ENCODE results near the gene ARNT2.
"Not testable (repeated sequence)": the region's sequence is repeated elsewhere in the genome, so short reads cannot be mapped to it uniquely, and the experiment has no call there.

ARNT2 gene

GRCh38 chr15:80492409-80492808, 88.2 kb downstream of the ARNT2 start:
- DNase-seq (ENCODE audit: low read depth): no peak

GRCh38 chr15:80492874-80493273, 88.7 kb downstream of the ARNT2 start:
- no peak for DNase-seq (ENCODE audit: low read depth)

DNA sequence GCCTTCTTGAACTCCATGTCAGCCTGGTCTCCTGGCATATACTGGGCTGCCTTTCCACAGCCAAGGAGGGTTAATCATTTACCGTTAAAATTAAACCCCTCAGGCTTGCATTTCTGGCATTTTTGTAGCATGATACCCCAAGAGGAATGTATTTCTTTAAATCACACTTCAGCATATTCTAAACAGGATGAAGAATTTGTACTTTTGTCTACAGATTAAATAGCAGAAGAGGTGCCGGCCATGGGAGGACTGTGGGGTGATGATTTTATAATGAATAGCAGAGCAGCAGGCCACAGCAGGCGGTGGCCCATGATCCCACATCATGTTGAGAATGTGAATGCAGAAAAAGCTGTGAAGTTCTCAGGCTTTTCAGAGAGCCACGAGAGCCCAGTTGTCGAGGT, 90.2 kb downstream of the ARNT2 start:
- no peak for DNase-seq (ENCODE audit: low read depth)

DNA sequence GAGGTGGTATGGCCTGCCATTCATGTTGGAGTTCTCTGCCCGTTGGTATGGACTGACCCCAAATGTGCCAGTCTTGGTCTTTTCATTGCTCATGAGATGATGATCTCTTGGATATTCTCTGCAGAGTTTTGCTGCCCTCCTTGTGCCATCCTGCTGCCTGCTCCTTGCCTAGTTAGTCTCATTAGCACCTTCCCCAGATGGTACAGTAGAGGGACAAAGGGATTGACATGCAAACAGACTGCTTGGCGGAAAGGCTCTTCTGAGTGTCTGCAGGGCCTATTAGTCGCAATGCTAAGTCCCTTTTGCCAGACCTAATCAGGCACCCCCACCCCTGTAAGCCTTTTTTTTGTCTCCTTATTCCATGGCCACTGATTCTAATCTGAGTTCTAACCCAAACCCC, 90.6 kb downstream of the ARNT2 start:
- no peak for DNase-seq (ENCODE audit: low read depth)

DNA sequence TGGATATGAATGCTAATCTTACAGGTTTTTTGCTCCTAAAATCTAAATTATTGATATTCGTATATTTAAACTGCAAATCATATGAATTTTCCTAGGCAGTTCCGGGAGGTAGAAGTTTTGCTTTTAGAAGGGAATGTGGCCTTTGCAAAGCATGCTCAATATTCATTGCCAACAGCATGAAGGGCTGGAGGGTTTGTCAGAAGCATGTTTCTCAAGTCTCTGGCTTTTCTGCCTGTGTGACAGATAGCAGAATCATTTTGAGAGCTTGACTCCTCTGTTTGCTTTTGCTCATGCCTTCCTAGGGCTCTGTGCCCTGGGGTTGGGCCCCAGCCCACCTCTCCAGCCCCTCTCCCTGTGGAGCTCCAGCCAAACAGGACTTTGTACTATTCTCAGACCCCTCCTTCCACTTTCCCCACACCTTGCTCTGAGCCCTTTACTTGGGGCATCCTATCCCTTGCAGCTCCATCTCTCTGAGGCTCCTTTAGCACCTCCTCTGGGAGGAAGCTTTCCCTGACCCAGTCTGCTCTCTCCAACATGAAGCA, 91.3 kb downstream of the ARNT2 start:
- no peak for DNase-seq (ENCODE audit: low read depth)

GRCh38 chr15:80496096-80496495, 91.9 kb downstream of the ARNT2 start:
- no peak for DNase-seq (ENCODE audit: low read depth)

DNA sequence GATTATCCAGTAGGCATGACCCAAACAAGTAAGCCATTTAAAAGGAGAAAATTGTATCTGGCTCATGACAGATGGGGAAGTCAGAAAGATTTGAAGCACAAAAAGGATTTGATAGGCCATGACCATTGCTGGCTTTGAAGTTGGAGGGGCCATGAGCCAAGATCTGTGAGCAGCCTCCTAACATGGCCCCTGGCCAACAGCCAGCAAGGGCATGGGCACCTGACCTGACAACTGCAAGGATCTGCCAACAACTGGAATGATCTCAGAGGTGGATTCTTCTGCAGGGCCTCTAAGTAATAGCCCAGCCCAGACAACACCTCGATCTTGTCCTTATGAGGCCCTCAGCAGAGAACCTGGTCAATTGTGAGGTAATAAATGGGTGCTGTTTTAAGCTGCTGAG, 93.0 kb downstream of the ARNT2 start:
- no peak for DNase-seq (ENCODE audit: low read depth)

DNA sequence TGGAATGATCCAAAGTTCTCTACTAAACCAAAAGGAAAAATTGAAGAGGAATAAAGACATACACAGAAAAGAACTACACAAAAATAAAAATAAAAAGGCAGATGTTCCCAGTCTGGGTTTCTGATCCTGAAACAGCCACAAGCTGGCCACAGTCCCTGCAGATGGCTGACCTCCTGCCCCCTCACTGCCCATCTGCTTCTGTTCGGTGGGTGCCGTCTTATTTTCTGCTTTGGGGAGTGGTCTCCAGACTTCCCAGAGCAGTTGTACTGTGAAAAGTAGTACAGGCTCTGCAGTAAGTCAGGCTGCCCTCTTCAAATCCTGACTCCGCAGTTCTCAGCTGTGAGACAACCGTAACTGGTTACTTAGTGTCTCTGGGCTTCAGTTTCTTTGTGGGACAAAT, 94.5 kb downstream of the ARNT2 start:
- DNase-seq (ENCODE audit: low read depth): no peak

GRCh38 chr15:80500021-80500420, 95.8 kb downstream of the ARNT2 start:
- no peak for DNase-seq (ENCODE audit: low read depth)

DNA sequence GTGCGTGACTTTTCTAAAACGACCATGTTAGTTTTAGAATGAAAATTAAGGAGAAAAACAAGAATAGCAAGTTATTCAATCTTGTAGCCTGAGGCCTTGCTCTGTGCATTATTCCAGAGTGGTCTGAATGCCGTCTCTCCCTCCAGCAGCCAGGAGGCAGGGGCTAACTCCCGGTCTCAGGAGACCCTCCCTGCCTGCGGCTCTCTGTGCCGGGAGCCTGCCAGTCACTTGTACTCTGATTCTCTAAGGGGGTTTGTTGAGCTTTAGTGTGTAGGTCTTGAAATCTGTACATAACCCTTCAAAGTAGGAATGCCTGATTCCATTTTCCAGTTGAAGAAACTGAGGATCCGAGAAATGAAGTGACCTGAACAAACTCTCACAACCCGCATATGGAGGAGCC, 97.3 kb downstream of the ARNT2 start:
- DNase-seq (ENCODE audit: low read depth): no peak

DNA sequence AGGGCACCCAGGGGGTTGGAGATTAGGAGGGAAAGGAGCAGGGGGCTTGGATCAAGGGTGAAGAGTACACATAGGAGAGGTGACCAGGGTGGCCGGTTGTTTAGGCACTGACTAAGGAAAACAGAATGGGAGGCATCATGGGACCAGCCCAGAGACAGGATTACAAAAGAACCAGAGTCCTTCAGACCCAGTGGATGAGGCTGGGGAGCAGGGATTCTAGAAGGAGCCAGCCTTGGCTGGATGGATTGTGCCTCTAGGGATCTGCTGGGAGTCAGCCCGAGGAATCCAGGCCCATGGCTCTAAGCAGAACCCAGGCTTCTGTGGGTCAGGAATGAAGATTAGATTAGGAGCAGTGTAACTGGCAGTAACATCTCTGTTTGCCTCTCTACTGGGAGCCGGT, 98.6 kb downstream of the ARNT2 start:
- DNase-seq (ENCODE audit: low read depth): no peak

DNA sequence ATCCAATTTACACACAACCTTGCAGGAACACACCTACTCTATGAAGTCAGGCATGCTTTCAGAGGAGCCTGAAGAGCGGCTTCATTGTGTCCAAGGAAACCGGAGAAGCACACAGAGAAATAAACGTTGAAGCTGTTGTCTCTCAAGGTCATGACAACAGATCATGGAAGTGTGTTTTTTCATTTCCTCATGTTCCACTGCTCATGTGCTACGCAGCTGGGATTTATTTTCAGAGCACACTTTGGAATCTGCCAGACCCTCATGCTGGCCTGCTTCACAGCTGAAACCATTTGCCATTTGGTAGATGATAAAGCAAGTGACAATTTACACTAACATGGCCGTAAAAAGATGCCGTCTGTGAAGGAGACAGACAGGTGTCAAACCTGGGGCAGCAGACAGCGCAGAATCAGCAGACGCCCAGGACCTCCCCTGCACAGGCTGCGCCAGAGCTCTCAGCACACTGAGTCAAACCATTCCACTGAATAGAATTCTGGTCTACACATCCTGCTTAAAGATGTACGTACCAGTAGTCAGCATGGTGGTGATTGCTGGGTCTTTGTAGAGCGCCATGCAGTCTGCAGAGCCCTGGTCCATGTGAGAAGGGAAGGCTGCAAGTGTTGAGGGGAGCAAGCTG, 99.3 kb downstream of the ARNT2 start:
- DNase-seq (ENCODE audit: low read depth): no peak

- DNase-seq (ENCODE audit: low read depth): no peak
Observed at GRCh38 chr15:80504931-80505330, 100.7 kb downstream of the ARNT2 start.

DNA sequence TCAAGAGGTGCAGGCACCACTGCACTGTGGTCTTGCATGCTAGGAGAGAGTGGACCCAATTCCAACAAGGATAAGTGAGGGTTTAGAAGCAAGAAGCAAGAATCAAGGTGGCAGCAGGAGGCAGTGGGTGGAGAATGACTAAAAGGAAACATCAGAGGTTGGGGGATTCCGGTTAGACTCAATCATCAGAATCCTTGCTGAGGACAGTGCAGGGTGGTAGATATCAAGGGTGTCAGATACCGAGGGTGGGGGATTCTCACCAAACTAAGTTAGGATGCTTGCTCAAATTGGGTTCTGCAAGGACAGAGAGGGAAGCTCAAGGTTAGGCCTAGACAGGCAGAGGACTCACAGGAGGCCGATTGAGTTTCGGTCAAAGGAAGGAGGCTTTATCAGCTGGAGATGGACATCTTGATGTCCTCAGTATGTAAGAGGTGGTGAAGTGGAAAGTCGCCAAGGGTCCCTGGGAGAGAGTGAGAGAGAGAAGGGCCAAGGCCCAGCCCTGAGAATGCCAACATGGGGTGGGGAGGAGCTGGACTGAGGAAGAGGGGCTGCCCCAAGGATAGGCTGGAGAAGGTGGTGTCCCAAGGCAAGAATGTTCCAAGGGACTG, 102.2 kb downstream of the ARNT2 start:
- no peak for DNase-seq (ENCODE audit: low read depth)

DNA sequence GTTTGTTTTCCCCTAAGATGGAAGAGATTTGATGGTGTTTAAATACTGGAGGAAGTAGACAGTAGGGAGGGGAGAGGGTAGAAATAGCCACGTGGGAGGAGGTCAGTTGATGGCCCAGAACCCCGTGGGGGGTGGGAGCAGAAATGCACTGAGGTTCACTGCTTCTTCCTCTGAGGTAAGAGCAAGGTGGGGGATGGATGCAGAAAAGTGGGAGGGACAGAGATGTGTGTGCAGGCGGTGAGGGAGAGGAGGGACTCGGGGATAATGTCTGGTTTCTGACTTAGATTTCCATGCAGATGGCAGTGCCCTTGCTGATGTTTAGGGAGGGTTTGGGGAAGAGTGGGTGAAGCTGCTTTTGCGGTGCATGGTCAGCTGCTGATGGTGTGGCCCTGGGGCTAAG, 102.9 kb downstream of the ARNT2 start:
- no peak for DNase-seq (ENCODE audit: low read depth)

- no peak for DNase-seq (ENCODE audit: low read depth)
Observed at GRCh38 chr15:80507638-80508316, 103.6 kb downstream of the ARNT2 start.

- DNase-seq (ENCODE audit: low read depth): no peak
Observed at GRCh38 chr15:80508783-80509182, 104.6 kb downstream of the ARNT2 start.

- DNase-seq (ENCODE audit: low read depth): no peak
Observed at GRCh38 chr15:80509800-80510199, 105.6 kb downstream of the ARNT2 start.

DNA sequence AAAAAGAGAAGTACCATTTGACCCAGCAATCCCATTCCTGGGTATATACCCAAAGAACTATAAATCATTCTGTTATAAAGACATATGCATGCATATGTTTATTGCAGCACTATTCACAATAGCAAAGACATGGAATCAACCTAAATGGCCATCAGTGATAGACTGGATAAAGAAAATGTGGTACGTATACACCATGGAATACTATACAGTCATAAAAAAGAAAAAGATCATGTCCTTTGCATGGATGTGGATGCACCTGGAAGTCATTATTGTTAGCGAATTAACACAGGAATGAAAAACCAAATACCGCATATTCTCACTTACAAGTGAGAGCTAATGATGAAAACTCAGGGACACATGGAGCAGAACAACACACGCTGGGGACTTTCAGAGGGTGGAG, 106.8 kb downstream of the ARNT2 start:
- DNase-seq (ENCODE audit: low read depth): not testable (repeated sequence)

DNA sequence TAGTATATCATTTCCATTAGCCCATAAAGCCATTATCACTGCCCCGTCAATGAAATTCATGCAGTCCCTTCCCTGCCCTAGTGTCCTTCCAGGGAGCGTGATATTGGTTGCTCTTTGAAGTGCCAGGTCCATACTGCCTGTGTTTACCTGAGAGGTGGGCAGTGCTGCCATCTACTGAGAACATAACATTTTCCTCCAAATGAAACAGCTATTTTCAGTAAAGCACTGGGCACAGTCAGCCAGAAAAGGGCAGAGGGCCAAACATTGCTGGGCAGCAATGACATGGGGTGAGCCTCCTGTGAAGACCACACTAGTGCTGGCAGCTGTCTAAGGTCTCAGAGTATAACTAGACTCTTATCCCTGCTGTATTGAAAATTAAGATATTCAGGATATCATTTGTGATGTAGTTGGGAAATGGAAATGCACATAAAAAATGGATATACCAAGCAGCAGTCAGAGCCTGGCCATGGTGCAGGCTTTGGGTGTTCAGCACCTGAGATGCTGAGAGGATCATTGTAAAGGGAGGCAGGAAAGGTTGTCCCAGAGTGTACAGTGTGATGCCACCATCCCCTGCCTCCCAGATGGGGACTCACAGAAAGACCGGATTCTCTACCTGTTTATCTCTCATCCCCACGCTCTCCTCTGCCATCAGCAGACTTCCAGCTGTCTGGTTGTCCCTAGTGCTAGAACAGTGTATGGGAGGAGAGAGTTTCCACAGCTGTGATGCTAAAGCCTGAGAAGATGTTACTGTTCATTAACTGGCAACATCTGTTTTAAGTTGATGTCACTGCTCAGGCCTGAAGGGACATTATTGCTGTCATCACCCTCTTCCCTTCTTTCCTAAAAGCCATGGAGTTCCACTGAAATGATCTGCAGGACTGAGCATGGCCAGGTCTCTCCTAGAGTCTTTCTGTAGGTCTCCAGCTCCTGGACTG, 108.8 kb downstream of the ARNT2 start:
- DNase-seq (ENCODE audit: low read depth): no peak

DNA sequence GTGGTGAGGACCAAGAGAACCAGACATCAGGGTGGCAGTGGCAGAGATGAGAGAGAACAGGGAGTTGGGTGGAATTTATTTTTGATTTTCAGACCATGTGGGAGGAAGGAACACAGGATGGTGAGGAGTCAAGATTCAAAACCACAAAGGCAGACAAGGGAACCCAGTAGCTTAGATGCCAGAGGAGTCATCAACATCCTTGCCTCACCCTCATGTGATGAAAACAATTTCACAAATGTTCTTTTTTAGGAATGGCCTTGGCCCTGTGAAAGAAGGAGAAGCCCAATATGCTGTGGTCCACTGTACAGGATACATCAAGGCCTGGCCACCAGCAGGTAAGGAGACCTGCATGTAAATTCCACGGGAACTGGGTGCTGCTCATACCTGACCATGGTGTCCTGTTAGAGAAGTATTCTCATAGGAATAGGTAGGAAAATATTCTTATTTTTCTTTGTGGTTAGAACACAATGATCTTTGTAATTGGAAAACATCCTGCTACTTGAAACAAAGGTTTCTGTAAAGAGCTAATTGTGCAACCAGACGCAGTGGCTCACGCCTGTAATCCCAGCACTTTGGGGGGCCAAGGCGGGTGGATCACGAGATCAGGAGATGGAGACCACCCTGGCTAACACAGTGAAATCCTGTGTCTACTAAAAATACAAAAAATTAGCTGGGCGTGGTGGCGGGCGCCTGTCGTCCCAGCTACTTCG, 110.0 kb downstream of the ARNT2 start:
- no peak for DNase-seq (ENCODE audit: low read depth)

- DNase-seq (ENCODE audit: low read depth): no peak
Observed at GRCh38 chr15:80517290-80517689, 113.1 kb downstream of the ARNT2 start.

Measured in stimulated activated CD8-positive, alpha-beta memory T cell treated with anti-CD3 and anti-CD28 coated beads, Interleukin-15, amount 100 ng/mL, for 24 hours (primary cell).